HepG2 (cell line): ENCODE data around the gene FHIT. TPM values are rescaled to one million over a fixed set of nuclear protein-coding genes. Genes with fewer than 3 reads are reported as not detected.

Experiments
- CBFB ChIP-seq: sonication (generic); formaldehyde crosslinking; IDR thresholded peaks from 2 replicates; pipeline ENCODE4 v1.4.0; 2020; ENCODE audit warnings: missing genetic modification reagents
- CSRNP2 ChIP-seq: sonication (generic); formaldehyde crosslinking; conservative IDR thresholded peaks from 2 replicates; pipeline ENCODE4 v1.8.0; 2022; ENCODE audit warnings: low read depth, missing genetic modification reagents
- GTF2F1 ChIP-seq: fragments of 150-350 bp; IDR thresholded peaks from 2 replicates; pipeline ENCODE4 v1.6.1; 2014; ENCODE audit warnings: low read length
- RNF219 ChIP-seq: sonication (generic); formaldehyde crosslinking; IDR thresholded peaks from 2 replicates; pipeline ENCODE4 v1.5.0; 2020; ENCODE audit warnings: mild to moderate bottlenecking, missing genetic modification reagents
- SCMH1 ChIP-seq: sonication (generic); formaldehyde crosslinking; IDR thresholded peaks from 2 replicates; pipeline ENCODE4 v1.9.0; 2021; ENCODE audit warnings: missing genetic modification reagents, mild to moderate bottlenecking, borderline replicate concordance
- XRCC5 ChIP-seq: fragments of 200-400 bp; formaldehyde crosslinking; optimal IDR thresholded peaks from 2 replicates; pipeline ENCODE3; 2017; ENCODE audit warnings: mild to moderate bottlenecking, low read length
- ZBTB7B ChIP-seq: sonication (generic); formaldehyde crosslinking; IDR thresholded peaks from 2 replicates; pipeline ENCODE4 v1.4.0; 2020; ENCODE audit warnings: missing genetic modification reagents
- ZMYM4 ChIP-seq: sonication (generic); formaldehyde crosslinking; IDR thresholded peaks from 2 replicates; pipeline ENCODE4 v1.8.1; 2023; ENCODE audit warnings: mild to moderate bottlenecking, missing genetic modification reagents
- ZNF513 ChIP-seq: sonication (generic); formaldehyde crosslinking; conservative IDR thresholded peaks from 2 replicates; pipeline ENCODE4 v1.5.0; 2020; ENCODE audit warnings: missing genetic modification reagents
- polyA plus RNA-seq, 8 experiments: library from polyadenylated mRNA; depleted of rRNA in 3 of 8; stranded (reverse) in 7 of 8; unstranded in 1 of 8; fragments of >200 nt; fragmentation: Illumina TruSeq in 4 of 8; extraction: Trizol in 4 of 8; gene quantifications; 2 replicates each; pipeline versions ENCODE4 v1.2.1 to v1.2.3, GENCODE V29; 2011 to 2016; ENCODE audit warnings: low read depth in 4 of 8, missing spikeins in 1 of 8, mixed read lengths in 1 of 8; ENCODE audit not compliant: insufficient read depth in 1 of 8
- total RNA-seq, 5 experiments: library from RNA; depleted of rRNA; stranded (reverse); fragments of >200 nt; fragmentation: Illumina TruSeq; extraction: Trizol; gene quantifications; 2 replicates each; pipeline ENCODE4 v1.2.3, GENCODE V29; 2016; ENCODE audit warnings: low read depth in 1 of 5
- TF ChIP-seq, protein P1 (sequence below): sonication (generic); IDR thresholded peaks from 2 replicates; pipeline ENCODE4 v1.6.1; 2016; ENCODE audit warnings: low read depth, borderline replicate concordance
- TF ChIP-seq, protein P2 (sequence below), 2 experiments: sonication (generic) in 1 of 2; formaldehyde crosslinking in 1 of 2; IDR thresholded peaks; 2 replicates each; pipeline versions ENCODE4 v1.5.1 to v1.6.1; 2011 to 2020; ENCODE audit warnings: borderline replicate concordance in 1 of 2, low read depth in 1 of 2, low read length in 1 of 2, mild to moderate bottlenecking in 1 of 2, missing genetic modification reagents in 1 of 2, moderate library complexity in 1 of 2
- TF ChIP-seq, protein P3 (sequence below): sonication (generic); formaldehyde crosslinking; IDR thresholded peaks from 2 replicates; pipeline ENCODE4 v1.5.0; 2020; ENCODE audit warnings: mild to moderate bottlenecking, missing genetic modification reagents

Gene FHIT
- total and polyA plus RNA-seq, 2 of the 13 experiments (the other 11 are each of a cell fraction or from before 2014, with no cell fraction given): 4.0 to 4.6 TPM

- TF ChIP-seq CSRNP2 (CRISPR knock-in tag) (no peak), XRCC5 (no peak), GTF2F1 (no peak), ZMYM4 (no peak), RNF219 (no peak), ZBTB7B (no peak), CBFB (CRISPR knock-in tag) (no peak), SCMH1 (CRISPR knock-in tag) (no peak), ZNF513 (CRISPR knock-in tag) (no peak)
- TF ChIP-seq, protein P1, sequence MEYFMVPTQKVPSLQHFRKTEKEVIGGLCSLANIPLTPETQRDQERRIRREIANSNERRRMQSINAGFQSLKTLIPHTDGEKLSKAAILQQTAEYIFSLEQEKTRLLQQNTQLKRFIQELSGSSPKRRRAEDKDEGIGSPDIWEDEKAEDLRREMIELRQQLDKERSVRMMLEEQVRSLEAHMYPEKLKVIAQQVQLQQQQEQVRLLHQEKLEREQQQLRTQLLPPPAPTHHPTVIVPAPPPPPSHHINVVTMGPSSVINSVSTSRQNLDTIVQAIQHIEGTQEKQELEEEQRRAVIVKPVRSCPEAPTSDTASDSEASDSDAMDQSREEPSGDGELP: no peak
- TF ChIP-seq, protein P2, sequence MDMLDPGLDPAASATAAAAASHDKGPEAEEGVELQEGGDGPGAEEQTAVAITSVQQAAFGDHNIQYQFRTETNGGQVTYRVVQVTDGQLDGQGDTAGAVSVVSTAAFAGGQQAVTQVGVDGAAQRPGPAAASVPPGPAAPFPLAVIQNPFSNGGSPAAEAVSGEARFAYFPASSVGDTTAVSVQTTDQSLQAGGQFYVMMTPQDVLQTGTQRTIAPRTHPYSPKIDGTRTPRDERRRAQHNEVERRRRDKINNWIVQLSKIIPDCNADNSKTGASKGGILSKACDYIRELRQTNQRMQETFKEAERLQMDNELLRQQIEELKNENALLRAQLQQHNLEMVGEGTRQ (IDR thresholded peaks at IDR 0.05; ENCODE audit: low read depth, low read length): no peak
- TF ChIP-seq, protein P2 (CRISPR knock-in tag; IDR thresholded peaks at IDR 0.05; ENCODE audit: borderline replicate concordance): no peak
- TF ChIP-seq, protein P3, sequence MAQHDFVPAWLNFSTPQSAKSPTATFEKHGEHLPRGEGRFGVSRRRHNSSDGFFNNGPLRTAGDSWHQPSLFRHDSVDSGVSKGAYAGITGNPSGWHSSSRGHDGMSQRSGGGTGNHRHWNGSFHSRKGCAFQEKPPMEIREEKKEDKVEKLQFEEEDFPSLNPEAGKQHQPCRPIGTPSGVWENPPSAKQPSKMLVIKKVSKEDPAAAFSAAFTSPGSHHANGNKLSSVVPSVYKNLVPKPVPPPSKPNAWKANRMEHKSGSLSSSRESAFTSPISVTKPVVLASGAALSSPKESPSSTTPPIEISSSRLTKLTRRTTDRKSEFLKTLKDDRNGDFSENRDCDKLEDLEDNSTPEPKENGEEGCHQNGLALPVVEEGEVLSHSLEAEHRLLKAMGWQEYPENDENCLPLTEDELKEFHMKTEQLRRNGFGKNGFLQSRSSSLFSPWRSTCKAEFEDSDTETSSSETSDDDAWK (CRISPR knock-in tag): no peak
Observed at GRCh38 chr3:60294181-60294580, 957.1 kb downstream of the FHIT start (continued).
